ENCODE data around the gene PHF14.

The PHF14 gene

DNA sequence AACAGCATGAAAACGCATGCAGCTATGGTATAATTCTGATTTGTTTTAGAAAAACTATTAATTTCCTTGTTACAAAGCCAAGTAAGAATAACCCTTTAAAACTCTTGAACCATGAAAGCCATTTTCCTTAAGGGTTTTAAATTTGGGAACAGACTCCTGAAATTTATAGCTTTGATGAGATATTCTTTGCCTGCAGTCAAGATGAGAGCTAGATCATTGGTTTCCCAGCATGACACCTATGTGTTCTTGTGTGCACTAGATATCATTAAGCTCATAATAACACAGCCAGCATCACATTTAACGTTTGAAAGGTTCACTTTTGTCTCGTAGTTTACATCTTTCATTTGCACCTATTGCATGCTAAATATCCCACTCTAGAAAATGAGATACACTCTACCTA, 202.2 kb downstream of the PHF14 start:
- no peak for DNase-seq

DNA sequence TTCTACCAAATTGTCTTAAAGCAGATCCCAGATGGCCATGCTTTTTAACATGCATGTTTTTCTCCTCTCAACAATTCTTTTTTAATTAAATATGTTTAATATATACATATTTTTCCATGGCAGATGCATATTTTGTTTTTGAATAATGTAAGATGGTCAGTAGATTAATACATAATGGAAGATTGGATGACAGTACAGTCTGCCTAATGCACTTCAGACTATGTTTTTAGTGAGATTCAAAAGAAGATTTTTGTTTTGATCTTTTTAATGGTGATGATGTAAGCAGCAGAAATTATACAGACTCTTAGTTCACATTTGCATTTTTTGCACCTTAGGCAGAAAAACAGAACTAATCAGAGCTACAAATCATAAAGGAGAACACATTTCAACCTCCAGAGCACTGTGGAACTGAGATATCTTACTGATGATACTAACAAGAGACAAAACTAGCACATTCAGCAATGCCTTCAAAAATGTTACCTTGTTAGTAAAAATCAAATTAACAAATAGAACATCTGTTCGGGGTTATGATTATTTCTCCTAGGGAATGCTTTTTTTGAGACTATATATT, 203.4 kb downstream of the PHF14 start:
- no peak for DNase-seq

DNA sequence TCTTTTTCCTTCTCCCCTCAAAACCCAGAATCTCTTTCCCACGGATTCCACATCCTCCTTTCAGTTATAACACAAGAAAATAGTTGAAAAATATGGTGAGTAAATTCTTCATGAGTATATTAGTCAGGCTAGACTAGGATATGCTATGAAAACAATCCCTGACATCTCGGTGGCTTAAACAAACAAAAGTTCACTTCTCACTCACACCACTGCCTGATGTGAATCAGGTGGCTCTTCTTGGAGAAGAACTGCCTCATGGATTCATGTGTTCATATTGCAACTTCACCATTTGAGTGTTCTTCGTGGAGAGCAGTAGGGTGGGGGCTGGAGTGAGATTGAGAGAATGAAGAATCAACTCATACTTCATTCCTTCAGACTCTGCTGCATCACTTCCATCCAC, 204.1 kb downstream of the PHF14 start:
- DNase-seq: no peak

DNA sequence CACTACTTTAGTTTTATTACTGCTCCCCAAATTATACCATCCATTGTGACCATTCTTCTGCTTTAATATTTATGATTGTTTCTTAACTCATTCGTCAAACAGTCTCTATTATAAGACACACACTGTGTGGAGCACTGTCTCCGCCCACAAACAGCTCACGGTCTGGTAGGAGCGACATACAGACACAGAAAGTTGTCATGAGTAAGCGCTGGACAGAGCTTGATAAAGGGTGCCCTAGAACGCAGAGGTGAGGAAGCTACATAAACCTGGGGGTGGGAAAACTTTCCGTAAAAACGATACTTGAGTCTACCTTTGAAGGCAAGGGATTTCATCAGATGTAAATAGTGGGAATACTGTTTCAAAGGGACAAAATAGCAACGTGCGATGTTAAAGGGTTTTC, 207.9 kb downstream of the PHF14 start:
- no peak for DNase-seq

DNA sequence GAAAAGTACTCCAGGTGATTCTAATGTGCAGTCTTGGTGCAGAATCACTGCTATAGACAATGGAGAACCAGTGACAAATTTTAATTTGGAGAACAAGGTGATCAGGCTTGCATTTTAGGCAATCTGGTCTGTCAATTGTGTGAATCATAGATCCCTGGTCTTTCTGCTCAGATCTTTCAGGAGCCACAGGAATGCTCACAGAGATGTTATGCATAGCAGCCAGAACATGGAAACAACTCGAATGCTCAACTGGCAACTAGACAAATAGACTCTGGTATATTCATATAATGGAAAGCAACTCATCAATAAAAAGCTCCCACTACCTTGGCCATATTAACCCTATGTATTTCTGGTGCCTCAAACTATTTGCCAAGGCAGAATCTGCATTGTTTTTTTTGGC, 209.1 kb downstream of the PHF14 start:
- DNase-seq: no peak

DNA sequence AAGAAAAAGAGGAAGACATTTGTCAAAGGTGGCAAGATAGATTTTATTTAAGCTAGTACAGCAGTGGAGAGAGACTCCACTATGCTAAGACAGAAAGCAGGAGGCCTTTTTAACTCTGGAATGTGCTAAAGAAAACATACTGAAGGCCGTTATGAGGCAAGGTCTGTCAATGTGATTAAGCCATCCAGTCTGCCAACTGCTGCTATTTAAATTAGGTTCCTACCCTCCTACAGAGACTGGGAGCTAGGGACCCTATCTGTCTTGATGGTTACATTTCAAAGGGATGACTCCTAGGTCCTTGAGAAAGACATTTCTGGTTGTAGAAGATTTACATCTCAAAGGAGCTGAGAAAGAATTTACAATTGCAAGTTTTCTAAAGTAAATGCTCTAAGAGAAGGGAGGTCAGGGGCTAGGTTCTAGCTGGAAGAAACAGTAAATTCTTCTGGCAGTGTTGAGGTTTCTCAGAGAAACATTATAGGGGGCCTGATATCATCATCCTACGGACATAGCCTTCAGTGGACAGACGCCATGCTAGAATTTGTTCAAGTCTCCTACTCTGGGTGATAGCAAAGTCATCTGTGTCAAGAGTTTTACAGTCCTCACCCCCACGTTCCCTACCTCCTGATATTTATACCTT, 211.6 kb downstream of the PHF14 start:
- DNase-seq: no peak

DNA sequence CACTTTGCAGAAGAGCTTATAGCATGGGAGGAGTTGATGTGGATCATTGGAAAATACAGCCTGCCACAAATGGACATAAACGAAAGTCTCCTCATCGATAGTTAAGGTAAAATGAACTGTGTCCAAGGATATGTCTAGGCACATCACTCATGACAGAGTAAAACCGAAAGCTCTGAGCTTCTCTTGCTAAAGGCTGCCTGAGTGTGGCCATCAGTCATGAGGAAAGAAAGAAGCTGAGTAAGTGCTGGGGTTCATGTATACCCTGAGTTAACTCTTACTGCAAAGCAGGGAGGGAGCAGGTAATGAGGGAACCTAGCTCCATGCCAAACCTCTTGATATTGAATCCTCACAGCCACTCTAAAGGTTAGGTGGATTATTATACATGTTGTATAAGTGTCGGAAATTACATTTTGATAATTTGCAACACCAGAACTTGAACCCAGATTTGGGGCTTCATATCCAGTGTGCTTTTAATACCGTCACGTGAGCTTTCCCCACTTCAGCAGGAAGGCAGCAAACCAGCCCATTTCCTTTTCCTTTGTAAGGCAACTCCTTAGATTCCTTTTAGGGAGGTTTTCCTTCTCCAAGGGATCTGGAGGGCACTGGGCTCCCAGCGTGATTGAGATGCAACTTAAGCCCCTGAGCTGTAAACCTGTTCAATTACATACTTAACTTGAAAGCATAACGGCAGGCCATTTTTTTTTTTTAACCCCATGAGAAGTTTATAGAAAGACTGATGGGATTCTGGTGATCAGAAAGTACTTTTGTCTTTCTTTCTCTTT, 215.0 kb downstream of the PHF14 start:
- DNase-seq: no peak

DNA sequence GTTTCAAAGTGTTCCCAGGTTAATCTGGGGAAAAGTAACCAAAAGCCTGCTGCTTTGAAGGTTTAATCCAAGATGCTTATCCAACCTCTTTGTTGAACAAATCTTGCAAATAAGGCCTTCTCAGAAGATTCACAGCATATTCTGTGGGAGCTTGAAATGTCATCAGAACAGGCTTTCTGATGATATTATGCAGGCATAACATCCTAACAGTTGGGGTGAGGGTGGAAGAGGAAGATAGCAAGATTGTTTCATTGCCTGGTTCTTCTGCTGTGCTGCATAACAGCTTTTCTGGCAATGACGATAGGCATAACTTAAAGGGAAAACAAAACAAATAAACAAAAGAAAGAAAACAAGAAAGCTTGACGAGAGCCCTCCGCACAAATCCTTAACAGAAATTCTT, 217.4 kb downstream of the PHF14 start:
- no peak for DNase-seq

DNA sequence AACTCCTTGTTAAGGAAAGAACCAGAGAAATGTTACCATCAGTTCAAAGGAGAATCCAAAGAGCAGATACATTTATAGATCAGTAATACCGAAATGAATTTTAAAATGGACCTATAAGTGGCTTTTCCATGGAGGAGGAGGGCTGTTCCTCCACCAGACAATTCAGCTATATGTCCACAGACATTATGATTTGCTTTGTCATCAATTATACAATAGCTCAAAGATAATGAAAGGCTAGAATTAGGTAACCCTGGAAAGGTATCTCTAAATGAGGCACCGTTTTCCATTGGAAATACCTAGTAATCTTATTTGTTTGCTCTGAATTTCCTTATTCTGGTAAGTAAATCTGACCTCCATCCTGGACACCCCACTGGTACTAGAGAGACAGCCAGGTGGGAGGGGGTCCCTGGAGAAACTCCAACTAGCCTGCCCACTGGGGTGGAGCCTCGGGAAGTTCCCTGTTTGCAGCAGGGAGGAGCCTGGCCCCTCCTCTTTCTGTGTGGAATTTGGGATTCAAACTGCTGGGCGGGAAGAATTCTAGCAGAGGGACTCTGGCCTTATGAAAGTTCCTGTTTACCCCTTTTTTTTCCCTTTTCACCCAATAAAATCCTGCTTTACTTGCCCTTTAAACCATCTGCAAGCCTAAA, 218.0 kb downstream of the PHF14 start:
- DNase-seq: no peak

DNA sequence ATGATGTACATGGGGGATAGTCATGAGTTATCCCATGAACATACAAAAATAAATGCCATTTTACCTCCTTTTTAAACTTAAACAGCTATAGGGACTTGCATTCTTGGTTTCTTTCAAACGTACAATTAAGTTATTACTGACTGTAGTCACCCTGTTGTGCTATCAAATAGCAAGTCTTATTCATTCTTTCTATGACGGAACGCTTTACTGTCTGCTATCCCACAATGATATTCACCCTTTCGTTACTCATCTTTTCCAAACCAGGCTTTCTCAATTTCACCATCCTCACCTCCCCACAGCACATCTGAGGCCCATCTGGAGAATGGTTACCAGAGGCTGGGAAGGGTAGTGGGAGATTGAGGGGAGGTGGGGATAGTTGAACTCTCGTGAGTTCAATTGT, 218.8 kb downstream of the PHF14 start:
- DNase-seq: no peak

DNA sequence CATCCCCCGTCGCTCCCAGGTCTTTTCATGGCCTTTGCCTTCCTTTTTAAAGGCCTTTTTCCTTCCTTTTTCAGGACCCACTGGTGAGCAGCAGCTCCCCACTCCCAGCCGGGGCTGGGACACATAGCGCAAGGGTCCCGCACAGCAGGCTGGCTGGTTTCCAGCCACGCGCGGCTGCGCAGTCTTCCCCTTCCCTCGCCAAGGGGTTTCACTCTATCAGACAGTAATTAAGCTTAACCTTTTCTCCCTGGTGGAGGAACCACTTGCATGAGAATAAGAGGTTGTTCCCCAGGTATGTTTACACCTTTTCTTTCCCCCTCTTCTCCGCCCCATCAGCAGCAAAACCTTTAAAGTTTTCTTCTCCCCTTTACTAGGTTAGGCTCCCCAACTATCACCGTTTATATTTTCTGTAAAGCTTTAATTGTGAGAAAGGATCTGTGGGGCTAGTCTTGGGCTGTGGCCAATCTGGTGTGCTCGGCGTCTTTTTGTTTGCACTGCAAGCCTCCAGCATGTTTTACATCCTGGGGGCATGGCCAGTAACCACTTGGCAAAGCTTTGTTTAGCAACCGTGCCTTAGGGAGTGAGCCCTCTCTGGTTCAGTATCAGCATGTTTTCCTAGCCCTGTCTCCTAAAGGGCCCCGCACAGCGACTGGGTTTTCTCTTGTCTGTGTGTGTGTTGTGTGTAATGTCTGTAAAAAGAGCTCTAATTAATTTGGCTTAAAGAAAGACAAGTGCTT, 219.6 kb downstream of the PHF14 start:
- DNase-seq: peak in 1 of 14 donors; percentile 4

DNA sequence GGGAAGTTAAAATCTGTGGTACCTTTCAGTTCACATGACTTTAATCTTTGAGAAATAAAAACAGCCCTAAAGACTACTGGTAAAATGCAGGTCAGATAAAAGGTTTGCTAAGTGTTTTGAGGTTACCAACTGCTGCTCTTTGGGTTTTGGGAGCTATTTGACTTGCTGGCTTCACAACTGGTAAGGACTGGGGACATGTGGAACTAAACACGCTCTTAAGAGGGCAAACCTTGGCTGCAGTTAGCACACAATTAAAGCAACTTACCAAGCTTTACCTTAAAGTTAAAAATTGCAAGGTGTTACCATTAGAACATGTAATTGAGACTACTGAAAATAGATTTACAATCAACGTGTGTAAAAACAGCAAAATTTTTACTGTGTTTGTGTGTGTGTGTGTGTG, 220.2 kb downstream of the PHF14 start:
- DNase-seq: no peak

DNA sequence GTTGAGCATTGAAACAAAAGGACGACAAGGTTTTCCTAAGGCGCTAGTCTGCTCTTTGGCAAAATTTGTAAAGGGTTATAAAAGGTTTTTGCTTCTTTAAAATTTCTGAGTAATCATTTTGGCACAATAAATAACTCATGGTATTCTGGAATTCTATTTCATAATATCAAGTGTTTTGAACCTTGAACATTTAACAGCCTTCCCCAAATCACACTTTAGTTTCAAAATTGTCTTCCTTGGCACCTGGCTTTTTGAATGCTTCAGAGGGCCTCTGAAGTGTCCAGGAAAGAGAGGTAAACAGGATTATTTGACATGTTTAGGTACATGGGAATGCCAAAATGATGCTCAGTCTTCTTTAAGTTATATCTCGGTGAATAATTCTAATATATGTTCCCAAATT, 220.8 kb downstream of the PHF14 start:
- no peak for DNase-seq

DNA sequence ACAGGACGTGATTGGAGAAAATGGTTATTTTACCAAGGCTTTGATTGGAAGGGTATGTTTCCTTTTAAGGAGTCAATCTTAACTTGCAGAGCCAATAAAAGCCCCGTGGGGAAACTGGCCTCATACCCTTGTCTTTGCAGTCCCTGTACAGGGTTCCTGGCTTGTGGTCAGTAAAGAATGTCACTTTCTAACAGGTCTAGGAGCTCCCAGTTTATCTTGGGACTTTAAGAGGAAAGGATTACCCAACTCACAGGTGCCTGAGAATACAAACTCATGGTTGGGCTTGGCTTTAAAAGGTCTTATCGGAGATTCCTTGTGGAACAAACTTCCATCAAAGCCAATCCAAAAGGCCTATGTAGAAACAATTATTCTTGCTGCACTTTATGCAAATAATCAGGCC, 221.8 kb downstream of the PHF14 start:
- no peak for DNase-seq

DNA sequence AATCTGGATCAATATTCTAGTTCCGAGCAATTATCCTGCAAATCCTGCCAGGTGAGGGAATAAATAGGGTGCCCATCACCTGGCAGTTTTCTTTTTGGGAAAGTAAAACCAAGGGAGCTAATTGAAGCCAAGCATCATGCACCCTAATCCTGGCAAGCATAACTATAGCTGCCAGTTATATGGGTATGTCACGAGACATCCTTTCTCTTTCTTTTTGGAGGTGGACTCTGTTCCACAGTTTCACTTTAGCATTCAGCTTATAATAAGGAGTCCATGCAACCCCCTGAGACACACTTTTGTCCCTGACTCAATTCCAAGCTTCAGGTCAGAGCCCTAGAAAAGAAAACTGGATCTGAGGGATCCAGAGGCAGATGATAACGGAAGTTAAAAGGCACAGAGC, 222.5 kb downstream of the PHF14 start:
- no peak for DNase-seq

DNA sequence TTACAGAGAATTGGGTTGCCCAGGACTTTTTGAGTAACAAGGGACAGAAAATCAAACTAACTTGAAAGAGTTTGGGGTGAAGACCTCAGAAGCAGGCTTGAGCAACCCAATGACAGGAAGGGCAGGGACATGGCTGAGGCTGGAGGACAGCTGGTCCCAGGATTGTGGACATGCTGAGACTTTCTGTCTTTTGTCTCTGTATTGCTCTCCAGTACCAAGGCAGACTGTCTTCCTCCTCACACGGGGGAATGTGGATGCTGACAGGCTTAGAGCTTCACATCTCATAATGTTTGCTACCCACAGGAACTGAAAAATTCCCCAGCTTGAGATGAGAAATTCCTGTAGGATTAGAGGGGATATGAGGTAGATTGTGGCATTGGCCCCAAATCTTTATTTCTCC, 229.6 kb downstream of the PHF14 start:
- no peak for DNase-seq

DNA sequence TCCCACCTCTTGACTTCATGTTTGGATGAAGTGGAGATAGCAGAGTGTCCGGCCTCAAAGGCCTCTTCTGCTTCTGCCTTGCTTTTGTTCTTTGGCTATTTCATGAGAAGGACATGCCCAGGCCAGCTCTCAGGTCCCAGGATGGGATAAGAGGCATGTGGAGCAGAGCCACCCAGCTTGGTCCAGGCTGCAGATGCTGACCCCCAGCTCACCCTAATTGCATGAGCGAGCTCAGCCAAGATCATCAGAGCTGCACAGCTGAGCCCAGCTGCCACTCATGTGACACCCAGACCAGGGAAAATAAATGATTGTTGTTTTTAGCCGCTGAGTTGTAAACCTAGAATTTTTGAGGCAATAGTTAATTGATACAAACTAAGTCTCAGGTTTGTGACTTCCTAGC, 230.0 kb downstream of the PHF14 start:
- no peak for DNase-seq

DNA sequence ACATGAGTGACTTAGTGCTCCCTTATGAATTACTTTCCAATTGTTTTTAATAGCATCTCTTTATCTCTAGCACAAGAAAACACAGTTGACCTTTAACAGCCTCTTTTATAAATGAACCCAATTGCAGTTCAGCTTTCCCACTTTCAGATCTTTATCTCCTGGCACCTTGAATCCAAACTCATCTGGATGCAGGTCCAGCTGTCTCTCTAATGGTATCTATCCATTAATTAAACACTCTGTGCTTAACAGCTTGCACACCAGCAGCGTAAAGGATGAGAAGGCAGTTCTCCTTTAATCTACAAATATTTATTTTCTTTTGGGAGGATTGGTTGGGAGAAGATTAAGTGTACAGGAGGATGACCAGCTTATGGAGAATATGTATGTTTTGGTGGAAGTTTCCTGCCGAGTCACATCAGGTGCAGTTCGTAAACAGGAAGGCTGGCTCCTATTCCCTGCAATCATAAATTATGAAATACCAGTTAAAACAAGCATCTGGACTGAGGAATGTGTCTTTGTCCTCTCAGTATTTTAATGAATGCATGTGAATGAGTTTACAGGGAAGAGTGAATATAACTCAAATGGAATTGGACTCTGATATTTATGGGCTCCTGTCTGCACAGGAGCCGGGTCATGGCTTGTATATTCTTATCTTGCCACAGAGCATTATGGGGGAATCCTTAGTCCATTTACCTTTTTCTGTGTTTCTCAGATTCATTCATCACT, 232.7 kb downstream of the PHF14 start:
- no peak for DNase-seq

DNA sequence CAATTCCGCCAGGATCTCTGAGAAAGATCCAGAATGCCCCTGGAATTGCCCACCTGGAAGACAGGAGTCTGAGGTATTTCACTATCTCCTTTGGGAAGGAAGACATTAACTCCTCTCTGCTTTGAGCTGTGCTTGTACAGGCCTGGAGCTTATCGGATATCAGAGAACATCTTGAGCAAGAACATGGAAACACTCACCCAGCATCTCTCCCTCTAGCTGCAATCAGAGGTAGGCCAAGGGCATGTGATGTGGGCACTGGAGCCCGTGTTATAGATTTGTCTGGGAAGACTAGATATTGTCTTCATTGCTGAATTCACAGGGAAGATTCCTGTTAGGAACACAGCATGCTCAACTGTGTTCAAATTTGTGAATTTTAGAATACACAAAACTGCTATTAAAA, 233.9 kb downstream of the PHF14 start:
- no peak for DNase-seq

DNA sequence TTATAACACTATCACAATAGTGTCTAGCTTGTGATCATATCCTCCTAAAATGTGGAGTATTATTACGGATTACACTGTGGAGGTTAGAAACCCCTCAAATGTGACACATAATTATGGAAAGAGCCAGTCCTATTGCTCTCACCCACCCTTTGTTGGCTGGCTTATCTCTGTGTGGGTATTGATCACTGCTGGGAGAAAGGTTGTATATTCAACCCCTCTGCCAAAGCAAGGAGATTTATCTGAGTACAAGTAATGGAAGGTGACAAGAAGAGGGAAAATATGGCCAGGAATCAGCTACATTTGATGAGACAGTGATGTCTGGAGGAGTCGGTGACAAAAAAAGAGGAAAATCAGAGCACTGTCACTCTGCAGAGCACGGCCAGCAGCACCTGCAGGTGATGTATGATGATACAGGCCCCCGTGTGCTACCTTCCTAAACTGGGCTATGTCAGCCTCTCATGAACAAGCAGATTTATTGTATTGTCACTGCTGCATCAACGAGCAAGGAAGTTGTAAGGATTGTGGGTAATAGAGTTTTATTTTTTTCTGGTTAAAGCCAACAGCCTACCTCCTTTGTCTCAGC, 235.3 kb downstream of the PHF14 start:
- DNase-seq: no peak

DNA sequence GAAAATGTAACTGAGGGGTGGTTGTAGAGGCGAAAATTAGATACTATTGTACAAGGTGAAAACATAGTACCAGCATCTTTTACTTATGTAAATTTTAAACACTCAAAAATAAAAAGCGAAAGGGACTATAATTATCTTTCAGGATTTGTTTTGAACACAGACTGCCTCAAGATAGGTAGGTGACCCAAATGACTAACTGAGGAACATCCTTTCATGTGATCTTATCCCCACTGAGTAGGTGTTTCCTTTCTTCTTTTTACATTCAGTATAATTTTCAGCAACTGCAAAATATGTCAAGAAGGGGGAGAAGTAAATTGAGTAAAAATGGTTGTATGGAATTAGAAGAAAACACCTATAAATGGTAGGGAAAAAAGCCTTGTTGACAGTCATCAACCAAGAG, 236.7 kb downstream of the PHF14 start:
- DNase-seq: no peak

All from C1 segment of cervical spinal cord (tissue), 14 donors.